WTC11 (cell line): ENCODE measurements around the gene STX18. TPM values are rescaled to one million over a fixed set of nuclear protein-coding genes. Genes with fewer than 3 reads are reported as not detected.

ENCODE experiments used
- ESRRA ChIP-seq: sonication (generic); formaldehyde crosslinking; IDR thresholded peaks from 2 replicates; pipeline ENCODE4 v1.8.1; 2022; ENCODE audit warnings: mild to moderate bottlenecking, missing genetic modification reagents, borderline replicate concordance
- FOXK1 ChIP-seq: sonication (generic); formaldehyde crosslinking; IDR thresholded peaks from 2 replicates; pipeline ENCODE4 v1.8.0; 2022; ENCODE audit warnings: mild to moderate bottlenecking, moderate library complexity, missing genetic modification reagents
- GTF2I ChIP-seq: fragments of 250-450 bp; sonication (Bioruptor Pico); conservative IDR thresholded peaks from 2 replicates; pipeline ENCODE4 v1.4.0; 2021; ENCODE audit warnings: mild to moderate bottlenecking
- MXD4 ChIP-seq: fragments of 250-450 bp; sonication (Bioruptor Pico); IDR thresholded peaks from 2 replicates; pipeline ENCODE4 v1.8.0; 2021; ENCODE audit warnings: mild to moderate bottlenecking, moderate library complexity, borderline replicate concordance
- NFATC4 ChIP-seq: fragments of 250-450 bp; sonication (Bioruptor Pico); IDR thresholded peaks from 2 replicates; pipeline ENCODE4 v1.9.0; 2021; ENCODE audit warnings: mild to moderate bottlenecking
- STAT6 ChIP-seq: sonication (generic); formaldehyde crosslinking; conservative IDR thresholded peaks from 2 replicates; pipeline ENCODE4 v1.8.1; 2023; ENCODE audit warnings: mild to moderate bottlenecking, low read depth, missing genetic modification reagents, moderate library complexity
- USF1 ChIP-seq: sonication (generic); formaldehyde crosslinking; IDR thresholded peaks from 2 replicates; pipeline ENCODE4 v1.8.0; 2022; ENCODE audit warnings: mild to moderate bottlenecking, missing genetic modification reagents
- ZNF121 ChIP-seq: sonication (generic); formaldehyde crosslinking; IDR thresholded peaks from 2 replicates; pipeline ENCODE4 v1.8.0; 2023; ENCODE audit warnings: missing genetic modification reagents
- ZNF532 ChIP-seq: fragments of 250-450 bp; sonication (Bioruptor Pico); IDR thresholded peaks from 2 replicates; pipeline ENCODE4 v1.9.0; 2021; ENCODE audit warnings: mild to moderate bottlenecking, borderline replicate concordance
- total RNA-seq: library from RNA; stranded (reverse); gene quantifications from 3 replicates; pipeline ENCODE4 v1.2.3, GENCODE V29; 2021
- TF ChIP-seq, protein P1 (sequence below): sonication (generic); formaldehyde crosslinking; IDR thresholded peaks from 2 replicates; pipeline ENCODE4 v1.8.0; 2023; ENCODE audit warnings: missing genetic modification reagents, mild to moderate bottlenecking, borderline replicate concordance
- TF ChIP-seq, protein P2 (sequence below): sonication (generic); formaldehyde crosslinking; IDR thresholded peaks from 2 replicates; pipeline ENCODE4 v1.8.1; 2023; ENCODE audit warnings: mild to moderate bottlenecking, missing genetic modification reagents

The STX18 gene
- total RNA-seq, 1 experiment from 2014 or later: 16.9 TPM

DNA sequence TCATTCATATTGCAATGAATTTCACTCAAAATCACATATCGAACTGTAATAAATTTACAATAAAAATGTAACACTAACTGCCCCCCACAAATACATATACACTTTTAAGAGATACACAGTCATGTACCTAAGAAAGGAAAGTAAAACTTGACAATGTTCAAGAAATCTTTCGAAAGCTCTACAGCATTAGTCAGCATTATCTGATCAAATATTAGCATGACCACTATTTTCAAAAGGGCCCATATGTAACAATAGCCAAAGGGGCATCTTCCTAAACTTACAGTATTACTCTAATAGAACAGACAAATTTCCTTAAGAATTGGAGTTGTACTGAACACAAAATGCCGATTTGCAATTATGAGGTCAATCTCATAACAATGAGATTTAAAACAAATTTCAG lies 51.8 kb downstream of the STX18 start (continued):
- TF ChIP-seq, protein P1, sequence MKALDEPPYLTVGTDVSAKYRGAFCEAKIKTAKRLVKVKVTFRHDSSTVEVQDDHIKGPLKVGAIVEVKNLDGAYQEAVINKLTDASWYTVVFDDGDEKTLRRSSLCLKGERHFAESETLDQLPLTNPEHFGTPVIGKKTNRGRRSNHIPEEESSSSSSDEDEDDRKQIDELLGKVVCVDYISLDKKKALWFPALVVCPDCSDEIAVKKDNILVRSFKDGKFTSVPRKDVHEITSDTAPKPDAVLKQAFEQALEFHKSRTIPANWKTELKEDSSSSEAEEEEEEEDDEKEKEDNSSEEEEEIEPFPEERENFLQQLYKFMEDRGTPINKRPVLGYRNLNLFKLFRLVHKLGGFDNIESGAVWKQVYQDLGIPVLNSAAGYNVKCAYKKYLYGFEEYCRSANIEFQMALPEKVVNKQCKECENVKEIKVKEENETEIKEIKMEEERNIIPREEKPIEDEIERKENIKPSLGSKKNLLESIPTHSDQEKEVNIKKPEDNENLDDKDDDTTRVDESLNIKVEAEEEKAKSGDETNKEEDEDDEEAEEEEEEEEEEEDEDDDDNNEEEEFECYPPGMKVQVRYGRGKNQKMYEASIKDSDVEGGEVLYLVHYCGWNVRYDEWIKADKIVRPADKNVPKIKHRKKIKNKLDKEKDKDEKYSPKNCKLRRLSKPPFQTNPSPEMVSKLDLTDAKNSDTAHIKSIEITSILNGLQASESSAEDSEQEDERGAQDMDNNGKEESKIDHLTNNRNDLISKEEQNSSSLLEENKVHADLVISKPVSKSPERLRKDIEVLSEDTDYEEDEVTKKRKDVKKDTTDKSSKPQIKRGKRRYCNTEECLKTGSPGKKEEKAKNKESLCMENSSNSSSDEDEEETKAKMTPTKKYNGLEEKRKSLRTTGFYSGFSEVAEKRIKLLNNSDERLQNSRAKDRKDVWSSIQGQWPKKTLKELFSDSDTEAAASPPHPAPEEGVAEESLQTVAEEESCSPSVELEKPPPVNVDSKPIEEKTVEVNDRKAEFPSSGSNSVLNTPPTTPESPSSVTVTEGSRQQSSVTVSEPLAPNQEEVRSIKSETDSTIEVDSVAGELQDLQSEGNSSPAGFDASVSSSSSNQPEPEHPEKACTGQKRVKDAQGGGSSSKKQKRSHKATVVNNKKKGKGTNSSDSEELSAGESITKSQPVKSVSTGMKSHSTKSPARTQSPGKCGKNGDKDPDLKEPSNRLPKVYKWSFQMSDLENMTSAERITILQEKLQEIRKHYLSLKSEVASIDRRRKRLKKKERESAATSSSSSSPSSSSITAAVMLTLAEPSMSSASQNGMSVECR (CRISPR knock-in tag): no peak
- TF ChIP-seq USF1 (CRISPR knock-in tag) (no peak), ZNF532 (CRISPR knock-in tag) (no peak), ZNF121 (CRISPR knock-in tag) (no peak), ESRRA (CRISPR knock-in tag) (no peak), GTF2I (no peak), FOXK1 (CRISPR knock-in tag) (no peak), NFATC4 (CRISPR knock-in tag) (no peak), STAT6 (CRISPR knock-in tag) (no peak), MXD4 (CRISPR knock-in tag) (no peak)
- TF ChIP-seq, protein P2, sequence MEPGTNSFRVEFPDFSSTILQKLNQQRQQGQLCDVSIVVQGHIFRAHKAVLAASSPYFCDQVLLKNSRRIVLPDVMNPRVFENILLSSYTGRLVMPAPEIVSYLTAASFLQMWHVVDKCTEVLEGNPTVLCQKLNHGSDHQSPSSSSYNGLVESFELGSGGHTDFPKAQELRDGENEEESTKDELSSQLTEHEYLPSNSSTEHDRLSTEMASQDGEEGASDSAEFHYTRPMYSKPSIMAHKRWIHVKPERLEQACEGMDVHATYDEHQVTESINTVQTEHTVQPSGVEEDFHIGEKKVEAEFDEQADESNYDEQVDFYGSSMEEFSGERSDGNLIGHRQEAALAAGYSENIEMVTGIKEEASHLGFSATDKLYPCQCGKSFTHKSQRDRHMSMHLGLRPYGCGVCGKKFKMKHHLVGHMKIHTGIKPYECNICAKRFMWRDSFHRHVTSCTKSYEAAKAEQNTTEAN: no peak
